ENCODE results near the gene COL15A1.

DNA sequence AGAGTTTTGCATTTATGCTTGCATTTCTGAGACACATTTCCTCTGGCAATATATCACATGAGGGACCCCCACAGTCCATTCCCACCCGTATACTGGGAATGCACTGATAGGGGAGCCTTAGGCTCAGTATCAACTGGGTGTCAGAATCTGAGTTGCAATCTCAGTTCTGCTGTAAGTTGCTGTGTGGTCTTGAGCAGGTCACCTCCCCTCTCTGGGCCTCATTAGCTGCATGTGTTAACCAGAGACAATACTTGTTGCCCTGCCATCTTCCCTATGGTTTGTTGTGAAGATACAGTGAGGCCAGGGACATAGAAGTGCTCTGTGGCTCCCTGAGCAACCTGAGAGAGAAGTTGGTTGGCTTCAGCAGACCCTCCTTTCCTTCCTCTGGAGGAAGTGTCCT, 105.5 kb downstream of the COL15A1 start:
- TF ChIP-seq POLR2A (IDR thresholded peaks at IDR 0.05) (no peak), EP300 (IDR thresholded peaks at IDR 0.05) (no peak)
- TF ChIP-seq, protein P1, sequence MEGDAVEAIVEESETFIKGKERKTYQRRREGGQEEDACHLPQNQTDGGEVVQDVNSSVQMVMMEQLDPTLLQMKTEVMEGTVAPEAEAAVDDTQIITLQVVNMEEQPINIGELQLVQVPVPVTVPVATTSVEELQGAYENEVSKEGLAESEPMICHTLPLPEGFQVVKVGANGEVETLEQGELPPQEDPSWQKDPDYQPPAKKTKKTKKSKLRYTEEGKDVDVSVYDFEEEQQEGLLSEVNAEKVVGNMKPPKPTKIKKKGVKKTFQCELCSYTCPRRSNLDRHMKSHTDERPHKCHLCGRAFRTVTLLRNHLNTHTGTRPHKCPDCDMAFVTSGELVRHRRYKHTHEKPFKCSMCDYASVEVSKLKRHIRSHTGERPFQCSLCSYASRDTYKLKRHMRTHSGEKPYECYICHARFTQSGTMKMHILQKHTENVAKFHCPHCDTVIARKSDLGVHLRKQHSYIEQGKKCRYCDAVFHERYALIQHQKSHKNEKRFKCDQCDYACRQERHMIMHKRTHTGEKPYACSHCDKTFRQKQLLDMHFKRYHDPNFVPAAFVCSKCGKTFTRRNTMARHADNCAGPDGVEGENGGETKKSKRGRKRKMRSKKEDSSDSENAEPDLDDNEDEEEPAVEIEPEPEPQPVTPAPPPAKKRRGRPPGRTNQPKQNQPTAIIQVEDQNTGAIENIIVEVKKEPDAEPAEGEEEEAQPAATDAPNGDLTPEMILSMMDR (IDR thresholded peaks at IDR 0.05), result no peak

Data from tibial nerve (tissue), 4 donors.